Measurements from ENCODE around the gene FGF22. TPM values are rescaled to one million over a fixed set of nuclear protein-coding genes. Genes with fewer than 3 reads are reported as not detected.

The FGF22 gene
- total and polyA plus RNA-seq, 2 of the 13 experiments (the other 11 are each of a cell fraction or from before 2014, with no cell fraction given): 0.24 TPM; not detected in 1

DNA sequence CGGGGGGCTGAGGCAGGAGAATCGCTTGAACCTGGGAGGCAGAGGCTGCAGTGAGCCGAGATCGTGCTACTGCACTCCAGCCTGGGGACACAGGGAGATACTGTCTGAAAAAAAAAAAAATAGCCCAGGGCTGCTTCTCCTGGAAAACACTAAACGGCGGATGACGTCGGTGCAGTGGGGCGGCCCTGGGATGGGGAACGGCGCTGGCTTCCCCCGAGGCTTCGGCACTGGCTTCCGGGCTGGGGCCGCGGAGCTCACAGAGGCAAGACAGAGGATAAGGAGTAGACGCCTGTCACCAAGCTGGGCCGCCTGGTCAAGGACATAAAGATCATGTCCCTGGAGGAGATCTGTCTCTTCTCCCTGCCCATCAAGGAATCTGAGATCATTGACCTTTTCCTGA, 50.5 kb downstream of the FGF22 start (continued):
- no peak for TF ChIP-seq ZNF496 (CRISPR knock-in tag; IDR thresholded peaks at IDR 0.05; ENCODE audit: insufficient replicate concordance)
- TF ChIP-seq MED13 (CRISPR knock-in tag; IDR thresholded peaks at IDR 0.05): no peak

Other genes starting within 250 kb of the FGF22 start
- not detected in 2 replicates for gene C2CD4C, start 230.7 kb upstream of the FGF22 start, total RNA-seq (2016; rRNA removed; fragmentation: Illumina TruSeq; extraction: Trizol)
- not detected in 2 replicates for gene C2CD4C, start 230.7 kb upstream of the FGF22 start, polyA plus RNA-seq (2011; rRNA removed)
- 4.8 and 9.0 TPM in 2 replicates for gene SHC2, start 178.8 kb upstream of the FGF22 start, total RNA-seq (2016; rRNA removed; fragmentation: Illumina TruSeq; extraction: Trizol)
- 18.3 and 35.8 TPM in 2 replicates for gene SHC2, start 178.8 kb upstream of the FGF22 start, polyA plus RNA-seq (2011; rRNA removed)
- 0.21 and 0.33 TPM in 2 replicates for gene MADCAM1, start 143.4 kb upstream of the FGF22 start, total RNA-seq (2016; rRNA removed; fragmentation: Illumina TruSeq; extraction: Trizol)
- gene MADCAM1, start 143.4 kb upstream of the FGF22 start, polyA plus RNA-seq (2011; rRNA removed): 0.29 and 0.39 TPM in 2 replicates
- gene TPGS1, start 132.4 kb upstream of the FGF22 start, total RNA-seq (2016; rRNA removed; fragmentation: Illumina TruSeq; extraction: Trizol): 4.2 and 6.2 TPM in 2 replicates
- 1.1 and 2.0 TPM in 2 replicates for gene TPGS1, start 132.4 kb upstream of the FGF22 start, polyA plus RNA-seq (2011; rRNA removed)
- gene CDC34, start 108.1 kb upstream of the FGF22 start, total RNA-seq (2016; rRNA removed; fragmentation: Illumina TruSeq; extraction: Trizol): 119 and 138 TPM in 2 replicates
- gene CDC34, start 108.1 kb upstream of the FGF22 start, polyA plus RNA-seq (2011; rRNA removed): 140 and 150 TPM in 2 replicates
- gene GZMM, start 95.8 kb upstream of the FGF22 start, total RNA-seq (2016; rRNA removed; fragmentation: Illumina TruSeq; extraction: Trizol): not detected in 2 replicates
- gene GZMM, start 95.8 kb upstream of the FGF22 start, polyA plus RNA-seq (2011; rRNA removed): 0.07 TPM in 1 of 2 replicates, not detected in the other
- 136 and 309 TPM in 2 replicates for gene BSG, start 67.3 kb upstream of the FGF22 start, total RNA-seq (2016; rRNA removed; fragmentation: Illumina TruSeq; extraction: Trizol)
- gene BSG, start 67.3 kb upstream of the FGF22 start, polyA plus RNA-seq (2011; rRNA removed): 754 and 1,057 TPM in 2 replicates
- gene HCN2, start 50.0 kb upstream of the FGF22 start, total RNA-seq (2016; rRNA removed; fragmentation: Illumina TruSeq; extraction: Trizol): not detected in 2 replicates
- 0.01 and 0.05 TPM in 2 replicates for gene HCN2, start 50.0 kb upstream of the FGF22 start, polyA plus RNA-seq (2011; rRNA removed)
- gene POLRMT, start 6.3 kb upstream of the FGF22 start, total RNA-seq (2016; rRNA removed; fragmentation: Illumina TruSeq; extraction: Trizol): 52.5 and 78.0 TPM in 2 replicates
- gene POLRMT, start 6.3 kb upstream of the FGF22 start, polyA plus RNA-seq (2011; rRNA removed): 101 and 114 TPM in 2 replicates
- 18.5 and 34.0 TPM in 2 replicates for gene RNF126, start 23.3 kb downstream of the FGF22 start, total RNA-seq (2016; rRNA removed; fragmentation: Illumina TruSeq; extraction: Trizol)
- 23.2 and 24.6 TPM in 2 replicates for gene RNF126, start 23.3 kb downstream of the FGF22 start, polyA plus RNA-seq (2011; rRNA removed)
- gene FSTL3, start 36.5 kb downstream of the FGF22 start, total RNA-seq (2016; rRNA removed; fragmentation: Illumina TruSeq; extraction: Trizol): 5.8 and 13.5 TPM in 2 replicates
- gene FSTL3, start 36.5 kb downstream of the FGF22 start, polyA plus RNA-seq (2011; rRNA removed): 15.6 and 30.9 TPM in 2 replicates
- not detected in 2 replicates for gene PRSS57, start 55.6 kb downstream of the FGF22 start, total RNA-seq (2016; rRNA removed; fragmentation: Illumina TruSeq; extraction: Trizol)
- gene PRSS57, start 55.6 kb downstream of the FGF22 start, polyA plus RNA-seq (2011; rRNA removed): 0.12 and 0.20 TPM in 2 replicates
- 9.7 and 10.8 TPM in 2 replicates for gene PALM, start 69.1 kb downstream of the FGF22 start, total RNA-seq (2016; rRNA removed; fragmentation: Illumina TruSeq; extraction: Trizol)
- 4.0 and 5.4 TPM in 2 replicates for gene PALM, start 69.1 kb downstream of the FGF22 start, polyA plus RNA-seq (2011; rRNA removed)
- gene MISP, start 111.2 kb downstream of the FGF22 start, total RNA-seq (2016; rRNA removed; fragmentation: Illumina TruSeq; extraction: Trizol): 1.1 and 1.3 TPM in 2 replicates
- 0.67 and 0.71 TPM in 2 replicates for gene MISP, start 111.2 kb downstream of the FGF22 start, polyA plus RNA-seq (2011; rRNA removed)
- 188 and 195 TPM in 2 replicates for gene PTBP1, start 157.6 kb downstream of the FGF22 start, total RNA-seq (2016; rRNA removed; fragmentation: Illumina TruSeq; extraction: Trizol)
- gene PTBP1, start 157.6 kb downstream of the FGF22 start, polyA plus RNA-seq (2011; rRNA removed): 288 and 314 TPM in 2 replicates
- 0.07 TPM in 1 of 2 replicates, not detected in the other for gene PLPPR3, start 182.1 kb downstream of the FGF22 start, total RNA-seq (2016; rRNA removed; fragmentation: Illumina TruSeq; extraction: Trizol)
- 0.16 and 0.17 TPM in 2 replicates for gene PLPPR3, start 182.1 kb downstream of the FGF22 start, polyA plus RNA-seq (2011; rRNA removed)
- not detected in 2 replicates for gene AZU1, start 188.0 kb downstream of the FGF22 start, total RNA-seq (2016; rRNA removed; fragmentation: Illumina TruSeq; extraction: Trizol)
- 0.08 TPM in 1 of 2 replicates, not detected in the other for gene AZU1, start 188.0 kb downstream of the FGF22 start, polyA plus RNA-seq (2011; rRNA removed)
- not detected in 2 replicates for gene PRTN3, start 201.1 kb downstream of the FGF22 start, total RNA-seq (2016; rRNA removed; fragmentation: Illumina TruSeq; extraction: Trizol)
- gene PRTN3, start 201.1 kb downstream of the FGF22 start, polyA plus RNA-seq (2011; rRNA removed): 0.10 TPM in 1 of 2 replicates, not detected in the other
- gene ELANE, start 212.4 kb downstream of the FGF22 start, total RNA-seq (2016; rRNA removed; fragmentation: Illumina TruSeq; extraction: Trizol): not detected in 2 replicates
- not detected in 2 replicates for gene ELANE, start 212.4 kb downstream of the FGF22 start, polyA plus RNA-seq (2011; rRNA removed)
- gene CFD, start 219.8 kb downstream of the FGF22 start, total RNA-seq (2016; rRNA removed; fragmentation: Illumina TruSeq; extraction: Trizol): 3.6 and 4.6 TPM in 2 replicates
- 2.3 and 3.9 TPM in 2 replicates for gene CFD, start 219.8 kb downstream of the FGF22 start, polyA plus RNA-seq (2011; rRNA removed)